Vagina (tissue), 2 donors: Measurements from ENCODE around the gene HS6ST3.

Experiments used
- POLR2A ChIP-seq, 2 donors: fragments of 450-650 bp; IDR thresholded peaks; one replicate each; pipeline ENCODE4 v1.6.1; 2017; ENCODE audit warnings: antibody characterized with exemption in 2 of 2, mild to moderate bottlenecking in 2 of 2, moderate library complexity in 2 of 2
- POLR2AphosphoS5 ChIP-seq, 2 donors: sonication (generic); formaldehyde crosslinking; IDR thresholded peaks; one replicate each; pipeline ENCODE4 v1.9.0; 2017; ENCODE audit warnings: antibody characterized with exemption in 2 of 2, mild to moderate bottlenecking in 2 of 2, low read depth in 1 of 2; ENCODE audit not compliant: insufficient read depth in 1 of 2
- TF ChIP-seq, protein P1 (sequence below), 3 experiments: fragments of 450-650 bp in 2 of 3; fragments of 200-600 bp in 1 of 3; sonication (generic) in 1 of 3; IDR thresholded peaks; one replicate each; pipeline ENCODE4 v1.5.1; 2017 to 2019; ENCODE audit warnings: antibody characterized with exemption in 3 of 3, mild to moderate bottlenecking in 2 of 3, moderate library complexity in 2 of 3

- TF ChIP-seq POLR2A (IDR thresholded peaks at IDR 0.05) (no peak), POLR2AphosphoS5 (IDR thresholded peaks at IDR 0.05; ENCODE audit: insufficient read depth in 1 of 2, low read depth in 1 of 2) (no peak)
- TF ChIP-seq, protein P1, sequence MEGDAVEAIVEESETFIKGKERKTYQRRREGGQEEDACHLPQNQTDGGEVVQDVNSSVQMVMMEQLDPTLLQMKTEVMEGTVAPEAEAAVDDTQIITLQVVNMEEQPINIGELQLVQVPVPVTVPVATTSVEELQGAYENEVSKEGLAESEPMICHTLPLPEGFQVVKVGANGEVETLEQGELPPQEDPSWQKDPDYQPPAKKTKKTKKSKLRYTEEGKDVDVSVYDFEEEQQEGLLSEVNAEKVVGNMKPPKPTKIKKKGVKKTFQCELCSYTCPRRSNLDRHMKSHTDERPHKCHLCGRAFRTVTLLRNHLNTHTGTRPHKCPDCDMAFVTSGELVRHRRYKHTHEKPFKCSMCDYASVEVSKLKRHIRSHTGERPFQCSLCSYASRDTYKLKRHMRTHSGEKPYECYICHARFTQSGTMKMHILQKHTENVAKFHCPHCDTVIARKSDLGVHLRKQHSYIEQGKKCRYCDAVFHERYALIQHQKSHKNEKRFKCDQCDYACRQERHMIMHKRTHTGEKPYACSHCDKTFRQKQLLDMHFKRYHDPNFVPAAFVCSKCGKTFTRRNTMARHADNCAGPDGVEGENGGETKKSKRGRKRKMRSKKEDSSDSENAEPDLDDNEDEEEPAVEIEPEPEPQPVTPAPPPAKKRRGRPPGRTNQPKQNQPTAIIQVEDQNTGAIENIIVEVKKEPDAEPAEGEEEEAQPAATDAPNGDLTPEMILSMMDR (IDR thresholded peaks at IDR 0.05): peak in 1 of 3 experiments; percentile 6
Observed at GRCh38 chr13:96822895-96823294, 733.0 kb downstream of the HS6ST3 start.
